IMR-90 (cell line): ENCODE results near the gene CTNNA1.

ENCODE experiments used
- CTCF ChIP-seq: conservative IDR thresholded peaks from 2 replicates; pipeline ENCODE4 v1.5.1; 2012; ENCODE audit warnings: mild to moderate bottlenecking, low read depth, low read length, improper control_type of control experiment
- ELK1 ChIP-seq: fragments of 150-350 bp; IDR thresholded peaks from 2 replicates; pipeline ENCODE4 v1.6.1; 2016; ENCODE audit warnings: low read depth, mild to moderate bottlenecking, low read length, moderate library complexity, borderline replicate concordance
- FOS ChIP-seq: fragments of 150-350 bp; IDR thresholded peaks from 2 replicates; pipeline ENCODE4 v1.6.1; 2016; ENCODE audit warnings: low read depth, low read length
- MAFK ChIP-seq: IDR thresholded peaks from 2 replicates; pipeline ENCODE4 v1.6.1; 2012; ENCODE audit warnings: low read depth, low read length, improper control_type of control experiment
- MAZ ChIP-seq: IDR thresholded peaks from 2 replicates; pipeline ENCODE4 v1.6.1; 2012; ENCODE audit warnings: low read depth, mild to moderate bottlenecking, low read length, improper control_type of control experiment, moderate library complexity, borderline replicate concordance
- MXI1 ChIP-seq: IDR thresholded peaks from 2 replicates; pipeline ENCODE4 v1.6.1; 2012; ENCODE audit warnings: low read depth, mild to moderate bottlenecking, low read length, moderate library complexity, borderline replicate concordance
- POLR2A ChIP-seq: IDR thresholded peaks from 2 replicates; pipeline ENCODE4 v1.6.1; 2012; ENCODE audit warnings: mild to moderate bottlenecking, low read depth, low read length
- RAD21 ChIP-seq: IDR thresholded peaks from 2 replicates; pipeline ENCODE4 v1.6.1; 2012; ENCODE audit warnings: low read length, improper control_type of control experiment
- RCOR1 ChIP-seq: IDR thresholded peaks from 2 replicates; pipeline ENCODE4 v1.6.1; 2012; ENCODE audit warnings: mild to moderate bottlenecking, low read length, improper control_type of control experiment; ENCODE audit not compliant: insufficient replicate concordance
- SMC3 ChIP-seq: fragments of 150-350 bp; IDR thresholded peaks from 2 replicates; pipeline ENCODE4 v1.6.1; 2016; ENCODE audit warnings: low read depth, mild to moderate bottlenecking, antibody characterized with exemption, low read length, moderate library complexity
- USF2 ChIP-seq: fragments of 150-350 bp; IDR thresholded peaks from 2 replicates; pipeline ENCODE4 v1.6.1; 2017; ENCODE audit warnings: mild to moderate bottlenecking, antibody characterized with exemption, low read length, low read depth

- TF ChIP-seq MAZ (no peak), CTCF (no peak), POLR2A (no peak), RCOR1 (no peak), ELK1 (no peak), MAFK (no peak), USF2 (no peak), SMC3 (no peak), RAD21 (no peak), MXI1 (no peak), FOS (no peak)
Observed at GRCh38 chr5:138705567-138705966, 47.7 kb upstream of the CTNNA1 start.
